Stimulated activated CD4-positive, alpha-beta T cell treated with anti-CD3 and anti-CD28 coated beads, TNF-alpha, amount 100 ng/mL, for 48 hours (primary cell): Measurements from ENCODE around the gene CHCHD5.
"Not testable (repeated sequence)": the region's sequence is repeated elsewhere in the genome, so short reads cannot be mapped to it uniquely, and the experiment has no call there.

Experiments
- DNase-seq, 3 donors: peaks; one replicate each; pipeline ENCODE4 v3.0.0-alpha.2; 2020; ENCODE audit warnings: low read depth in 3 of 3

Gene CHCHD5

GRCh38 chr2:112584134-112584890 is at the start of gene CHCHD5:
Gene CHCHD5, plus strand, starts transcription at chr2:112584609. Its CDS starts 39 bp downstream, at chr2:112584648.
- peak; percentile 83 to 95 (median 85) for DNase-seq

GRCh38 chr2:112534826-112535225 is 49.6 kb upstream of the CHCHD5 start:
- no peak for DNase-seq

GRCh38 chr2:112536665-112537064 is 47.7 kb upstream of the CHCHD5 start:
- not testable (repeated sequence) for DNase-seq

GRCh38 chr2:112539306-112539705 is 45.1 kb upstream of the CHCHD5 start:
- DNase-seq, result no peak

- no peak for DNase-seq
Measured at GRCh38 chr2:112540906-112541305, 43.5 kb upstream of the CHCHD5 start.

- DNase-seq, result peak in 2 of 3 donors; percentile 53 to 61
Measured at GRCh38 chr2:112541315-112542122, 42.9 kb upstream of the CHCHD5 start.

- DNase-seq, result peak; percentile 54 to 74 (median 63)
Measured at GRCh38 chr2:112542123-112542983, 42.1 kb upstream of the CHCHD5 start, which contains the start of gene POLR1B. Gene POLR1B, plus strand, starts transcription at chr2:112542465. Its CDS starts 30 bp downstream, at chr2:112542495.

GRCh38 chr2:112542984-112543661 is 41.3 kb upstream of the CHCHD5 start:
- peak in 1 of 3 donors; percentile 11 for DNase-seq

GRCh38 chr2:112547333-112547732 is 37.1 kb upstream of the CHCHD5 start:
- DNase-seq, result no peak

GRCh38 chr2:112548980-112549379 is 35.4 kb upstream of the CHCHD5 start:
- no peak for DNase-seq

- DNase-seq, result no peak
Measured at GRCh38 chr2:112566104-112566503, 18.3 kb upstream of the CHCHD5 start.

- DNase-seq, result not testable (repeated sequence)
Measured at GRCh38 chr2:112566508-112566907, 17.9 kb upstream of the CHCHD5 start.

GRCh38 chr2:112572005-112572404 is 12.4 kb upstream of the CHCHD5 start:
- DNase-seq, result no peak

GRCh38 chr2:112577756-112578155 is 6.7 kb upstream of the CHCHD5 start:
- DNase-seq, result no peak

- DNase-seq, result no peak
Measured at GRCh38 chr2:112579241-112579640, 5.2 kb upstream of the CHCHD5 start.

GRCh38 chr2:112580084-112580483 is 4.3 kb upstream of the CHCHD5 start:
- DNase-seq, result no peak

- peak in 2 of 3 donors; percentile 11 to 31 for DNase-seq
Measured at GRCh38 chr2:112582314-112582746, 2.1 kb upstream of the CHCHD5 start.

GRCh38 chr2:112583497-112584133 is 794 bp upstream of the CHCHD5 start:
- DNase-seq, result no peak

- no peak for DNase-seq
Measured at GRCh38 chr2:112584891-112585250, 462 bp downstream of the CHCHD5 start.

- DNase-seq, result no peak
Measured at GRCh38 chr2:112585400-112585799, 991 bp downstream of the CHCHD5 start.
